SK-N-SH (cell line): Measurements from ENCODE around the gene CFAP69. TPM values are rescaled to one million over a fixed set of nuclear protein-coding genes. Genes with fewer than 3 reads are reported as not detected.
A peak's percentile ranks its signal among the peaks of the same experiment; 100 is the strongest.

ENCODE experiments used
- CTCF ChIA-PET: fragments of 300-600, 350-600 bp; formaldehyde crosslinking; extraction: SDS; loops from one replicate; lab custom pipeline; 2021; lab: Yijun Ruan, JAX
- POLR2A ChIA-PET: fragments of 350-600 bp; sonication (Branson Sonifier 250); formaldehyde crosslinking; extraction: SDS; loops from one replicate; lab custom pipeline; 2020; ENCODE audit warnings: antibody characterized with exemption, inconsistent platforms; lab: Yijun Ruan, JAX
- DNase-seq: peaks from one replicate; pipeline ENCODE4 v3.0.0; 2012
- H2AFZ ChIP-seq: fragments of 200-600 bp; sonication (generic); 2 replicates; pipeline ENCODE4 v1.8.1; 2016; ENCODE audit warnings: antibody characterized with exemption, mild to moderate bottlenecking, low read depth
- H3F3A ChIP-seq: fragments of 200-600 bp; sonication (generic); replicated peaks from 2 replicates; pipeline ENCODE3; 2016; ENCODE audit warnings: antibody characterized with exemption, mild to moderate bottlenecking; ENCODE audit not compliant: insufficient read depth
- H3K27ac ChIP-seq, 2 experiments: fragments of 200-500 bp in 1 of 2; fragments of 200-600 bp in 1 of 2; sonication (Bioruptor generic) in 1 of 2; sonication (generic), shearing (Covaris generic) in 1 of 2; 2 replicates each; pipeline versions ENCODE4 v1.5.1 to v1.6.1; 2014 to 2016; ENCODE audit warnings: low read depth in 2 of 2, inconsistent platforms in 1 of 2, low read length in 1 of 2, mild to moderate bottlenecking in 1 of 2, mixed read lengths in 1 of 2
- H3K27me3 ChIP-seq: fragments of 200-600 bp; sonication (generic), shearing (Covaris generic); 2 replicates; pipeline ENCODE4 v1.6.1; 2016; ENCODE audit warnings: mixed run types; ENCODE audit not compliant: insufficient read depth
- H3K36me3 ChIP-seq, 2 experiments: fragments of 200-500 bp in 1 of 2; fragments of 200-600 bp in 1 of 2; sonication (Bioruptor generic) in 1 of 2; sonication (generic) in 1 of 2; replicated peaks in 1 of 2; 2 replicates each; pipeline versions ENCODE3 to v1.5.1; 2014 to 2016; ENCODE audit warnings: low read length in 1 of 2, mild to moderate bottlenecking in 1 of 2; ENCODE audit not compliant: insufficient read depth in 2 of 2, control insufficient read depth in 1 of 2
- H3K4me1 ChIP-seq, 2 experiments: fragments of 200-500 bp in 1 of 2; fragments of 200-600 bp in 1 of 2; sonication (Bioruptor generic) in 1 of 2; sonication (generic), shearing (Covaris generic) in 1 of 2; 2 replicates each; pipeline versions ENCODE4 v1.5.1 to v1.6.1; 2014 to 2016; ENCODE audit warnings: low read depth in 1 of 2, low read length in 1 of 2, mixed run types in 1 of 2; ENCODE audit not compliant: insufficient read depth in 2 of 2, control insufficient read depth in 1 of 2
- H3K4me2 ChIP-seq: fragments of 200-600 bp; sonication (generic), shearing (Covaris generic); 2 replicates; pipeline ENCODE4 v1.6.1; 2017; ENCODE audit warnings: mixed run types
- H3K4me3 ChIP-seq, 2 experiments: fragments of 200-500 bp in 1 of 2; fragments of 200-600 bp in 1 of 2; sonication (Bioruptor generic) in 1 of 2; sonication (generic), shearing (Covaris generic) in 1 of 2; 2 replicates each; pipeline versions ENCODE4 v1.5.1 to v1.8.1; 2014 to 2016; ENCODE audit warnings: low read depth in 2 of 2, inconsistent platforms in 1 of 2, low read length in 1 of 2, mild to moderate bottlenecking in 1 of 2, mixed read lengths in 1 of 2, moderate library complexity in 1 of 2
- H3K79me2 ChIP-seq: fragments of 200-600 bp; sonication (generic); 2 replicates; pipeline ENCODE4 v1.8.1; 2017; ENCODE audit warnings: mild to moderate bottlenecking; ENCODE audit not compliant: insufficient read depth
- H3K9ac ChIP-seq: fragments of 200-600 bp; sonication (generic); 2 replicates; pipeline ENCODE4 v1.6.1; 2017; ENCODE audit warnings: mixed run types
- H3K9me2 ChIP-seq: fragments of 200-600 bp; sonication (generic); 2 replicates; pipeline ENCODE4 v1.6.1; 2017; ENCODE audit warnings: mixed run types
- H3K9me3 ChIP-seq: fragments of 200-600 bp; sonication (generic); 2 replicates; pipeline ENCODE4 v1.6.1; 2017; ENCODE audit warnings: mixed run types, mild to moderate bottlenecking, moderate library complexity
- H4K20me1 ChIP-seq: fragments of 200-600 bp; sonication (generic); 2 replicates; pipeline ENCODE4 v1.6.1; 2017; ENCODE audit warnings: mild to moderate bottlenecking, mixed run types; ENCODE audit not compliant: insufficient read depth
- CHD2 ChIP-seq: fragments of 150-350 bp; IDR thresholded peaks from 2 replicates; pipeline ENCODE4 v1.6.1; 2018; ENCODE audit warnings: low read length; ENCODE audit not compliant: partially characterized antibody
- CTCF ChIP-seq: fragments of 200-600 bp; sonication (generic); IDR thresholded peaks from 2 replicates; pipeline ENCODE4 v1.6.1; 2017; ENCODE audit warnings: antibody characterized with exemption, mild to moderate bottlenecking, moderate library complexity
- ELF1 ChIP-seq: IDR thresholded peaks from 2 replicates; pipeline ENCODE4 v1.4.0; 2012
- EP300 ChIP-seq, 2 experiments: IDR thresholded peaks; 2 replicates each; pipeline versions ENCODE4 v1.4.0 to v1.6.1; 2012; ENCODE audit warnings: borderline replicate concordance in 1 of 2, low read depth in 1 of 2, low read length in 1 of 2
- FOSL2 ChIP-seq: IDR thresholded peaks from 2 replicates; pipeline ENCODE4 v1.4.0; 2012; ENCODE audit warnings: low read depth, mild to moderate bottlenecking, moderate library complexity, borderline replicate concordance
- FOXM1 ChIP-seq: IDR thresholded peaks from 2 replicates; pipeline ENCODE4 v1.4.0; 2012; ENCODE audit warnings: low read depth, mild to moderate bottlenecking
- GABPA ChIP-seq: IDR thresholded peaks from 2 replicates; pipeline ENCODE4 v1.4.0; 2012; ENCODE audit warnings: low read depth, mild to moderate bottlenecking
- GATA2 ChIP-seq: sonication (generic); formaldehyde crosslinking; IDR thresholded peaks from 2 replicates; pipeline ENCODE4 v1.5.0; 2020; ENCODE audit warnings: mild to moderate bottlenecking, missing genetic modification reagents
- MAX ChIP-seq: IDR thresholded peaks from 2 replicates; pipeline ENCODE4 v1.4.0; 2012; ENCODE audit warnings: low read depth
- MEF2A ChIP-seq: IDR thresholded peaks from 2 replicates; pipeline ENCODE4 v1.4.0; 2012; ENCODE audit warnings: low read depth, borderline replicate concordance
- NRF1 ChIP-seq: IDR thresholded peaks from 2 replicates; pipeline ENCODE4 v1.6.1; 2012; ENCODE audit warnings: low read depth, mild to moderate bottlenecking, low read length
- PBX3 ChIP-seq: IDR thresholded peaks from 2 replicates; pipeline ENCODE4; 2012
- POLR2AphosphoS5 ChIP-seq: IDR thresholded peaks from 2 replicates; pipeline ENCODE4 v1.6.1; 2012; ENCODE audit warnings: low read depth, low read length
- RXRA ChIP-seq: IDR thresholded peaks from 2 replicates; pipeline ENCODE4 v1.4.0; 2012; ENCODE audit warnings: low read depth, mild to moderate bottlenecking, borderline replicate concordance
- SIN3A ChIP-seq: IDR thresholded peaks from 2 replicates; pipeline ENCODE4 v1.6.1; 2012; ENCODE audit warnings: low read depth, mild to moderate bottlenecking, low read length, moderate library complexity, borderline replicate concordance
- USF1 ChIP-seq: IDR thresholded peaks from 2 replicates; pipeline ENCODE4 v1.4.0; 2012; ENCODE audit warnings: low read depth, borderline replicate concordance
- YY1 ChIP-seq: IDR thresholded peaks from 2 replicates; pipeline ENCODE4 v1.4.0; 2012; ENCODE audit warnings: low read depth, mild to moderate bottlenecking
- ZBTB33 ChIP-seq: IDR thresholded peaks from 2 replicates; pipeline ENCODE4 v1.4.0; 2012; ENCODE audit warnings: low read depth, borderline replicate concordance
- WGBS: methylation state at CpG from one replicate; pipeline ENCODE4 v1.1.6; 2017; ENCODE audit warnings: low lambda C conversion rate; 5-methylcytosine and 5-hydroxymethylcytosine counted together
- polyA plus RNA-seq, 3 experiments: library from polyadenylated mRNA; depleted of rRNA; stranded (reverse); fragments of >200 nt; gene quantifications; 2 replicates each; pipeline ENCODE4 v1.2.3, GENCODE V29; 2012
- TF ChIP-seq, protein P1 (sequence below): IDR thresholded peaks from 2 replicates; pipeline ENCODE4 v1.6.1; 2012; ENCODE audit warnings: mild to moderate bottlenecking, low read depth, low read length, moderate library complexity
- TF ChIP-seq, protein P2 (sequence below): fragments of 150-350 bp; IDR thresholded peaks from 2 replicates; pipeline ENCODE4 v1.6.1; 2016; ENCODE audit warnings: mild to moderate bottlenecking, low read depth, low read length

The CFAP69 gene
- polyA plus RNA-seq, 1 of the 3 experiments (the other 2 are of a cell fraction), result 2.3 TPM

- ChIA-PET POLR2A (interaction anchor here (0.6 to 1.2 kb wide), 4 partner anchors 18 to 192 kb away, joined by 3 to 4 read pairs (median 4); partner anchors contain the start of gene CLDN12), CTCF (interaction anchor here (0.6 to 3.0 kb wide), 38 partner anchors 9 to 385 kb away, joined by 3 to 19 read pairs (median 4); partner anchors contain the start of genes CDK14, CLDN12 and STEAP1)
- peak within 1 kb of the TSS; percentile 90 to 97 for H3K4me3 ChIP-seq
- peak; percentile 96 for DNase-seq
- H3K79me2 ChIP-seq, result peaks cover 6% of the 10 kb centered on the region; the same call in 1 of the 2 replicates
- peak within 1 kb of the TSS; percentile 82 for H3K9ac ChIP-seq
- H2AFZ ChIP-seq, result peak within 1 kb of the TSS; percentile 98
- H3K4me1 ChIP-seq, result peaks cover 6 to 11% of the 10 kb centered on the region in 2 experiments; a peak in 2 of 4 replicates
- 2% methylated on average over 49 of the region's 73 CpGs for WGBS
- H3K9me2 ChIP-seq, result no peaks in the 10 kb centered on the region; the same call in 1 of the 2 replicates
- peak within 1 kb of the TSS; percentile 71 to 86 for H3K27ac ChIP-seq
- no peaks in the 10 kb centered on the region for H3K27me3 ChIP-seq
- no peaks in the 10 kb centered on the region for H3F3A ChIP-seq
- no peaks in the 10 kb centered on the region for H3K9me3 ChIP-seq
- peak within 1 kb of the TSS; percentile 96 for H3K4me2 ChIP-seq
- H4K20me1 ChIP-seq, result no peaks in the 10 kb centered on the region
- no peaks in the 10 kb centered on the region for H3K36me3 ChIP-seq
- peak; percentile 73; the same call in 1 of the 2 replicates for TF ChIP-seq YY1
- peak; percentile 61 for TF ChIP-seq GATA2 (CRISPR knock-in tag)
- peak; percentile 3; the same call in 1 of the 2 replicates for TF ChIP-seq FOSL2
- 0 out of 2 replicates have a peak, but pooled peaks have one; percentile 31 for TF ChIP-seq USF1
- no peak for TF ChIP-seq GABPA
- TF ChIP-seq SIN3A, result peak; percentile 95
- no peak for TF ChIP-seq ELF1
- peak; percentile 33 to 62; a peak in 1 of 4 replicates for TF ChIP-seq EP300 (IDR thresholded peaks at IDR 0.05; ENCODE audit: borderline replicate concordance in 1 of 2, low read depth in 1 of 2, low read length in 1 of 2)
- TF ChIP-seq FOXM1, result no peak
- peak; percentile 43 for TF ChIP-seq CHD2
- peak; percentile 97 for TF ChIP-seq MAX
- TF ChIP-seq, protein P1, sequence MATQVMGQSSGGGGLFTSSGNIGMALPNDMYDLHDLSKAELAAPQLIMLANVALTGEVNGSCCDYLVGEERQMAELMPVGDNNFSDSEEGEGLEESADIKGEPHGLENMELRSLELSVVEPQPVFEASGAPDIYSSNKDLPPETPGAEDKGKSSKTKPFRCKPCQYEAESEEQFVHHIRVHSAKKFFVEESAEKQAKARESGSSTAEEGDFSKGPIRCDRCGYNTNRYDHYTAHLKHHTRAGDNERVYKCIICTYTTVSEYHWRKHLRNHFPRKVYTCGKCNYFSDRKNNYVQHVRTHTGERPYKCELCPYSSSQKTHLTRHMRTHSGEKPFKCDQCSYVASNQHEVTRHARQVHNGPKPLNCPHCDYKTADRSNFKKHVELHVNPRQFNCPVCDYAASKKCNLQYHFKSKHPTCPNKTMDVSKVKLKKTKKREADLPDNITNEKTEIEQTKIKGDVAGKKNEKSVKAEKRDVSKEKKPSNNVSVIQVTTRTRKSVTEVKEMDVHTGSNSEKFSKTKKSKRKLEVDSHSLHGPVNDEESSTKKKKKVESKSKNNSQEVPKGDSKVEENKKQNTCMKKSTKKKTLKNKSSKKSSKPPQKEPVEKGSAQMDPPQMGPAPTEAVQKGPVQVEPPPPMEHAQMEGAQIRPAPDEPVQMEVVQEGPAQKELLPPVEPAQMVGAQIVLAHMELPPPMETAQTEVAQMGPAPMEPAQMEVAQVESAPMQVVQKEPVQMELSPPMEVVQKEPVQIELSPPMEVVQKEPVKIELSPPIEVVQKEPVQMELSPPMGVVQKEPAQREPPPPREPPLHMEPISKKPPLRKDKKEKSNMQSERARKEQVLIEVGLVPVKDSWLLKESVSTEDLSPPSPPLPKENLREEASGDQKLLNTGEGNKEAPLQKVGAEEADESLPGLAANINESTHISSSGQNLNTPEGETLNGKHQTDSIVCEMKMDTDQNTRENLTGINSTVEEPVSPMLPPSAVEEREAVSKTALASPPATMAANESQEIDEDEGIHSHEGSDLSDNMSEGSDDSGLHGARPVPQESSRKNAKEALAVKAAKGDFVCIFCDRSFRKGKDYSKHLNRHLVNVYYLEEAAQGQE, result 0 out of 2 replicates have a peak, but pooled peaks have one; percentile 34
- TF ChIP-seq CTCF, result peak; percentile 74
- peak; percentile 30; the same call in 1 of the 2 replicates for TF ChIP-seq PBX3
- TF ChIP-seq MEF2A, result no peak
- no peak for TF ChIP-seq RXRA
- peak; percentile 81 for TF ChIP-seq POLR2AphosphoS5
- TF ChIP-seq NRF1, result no peak
- TF ChIP-seq, protein P2, sequence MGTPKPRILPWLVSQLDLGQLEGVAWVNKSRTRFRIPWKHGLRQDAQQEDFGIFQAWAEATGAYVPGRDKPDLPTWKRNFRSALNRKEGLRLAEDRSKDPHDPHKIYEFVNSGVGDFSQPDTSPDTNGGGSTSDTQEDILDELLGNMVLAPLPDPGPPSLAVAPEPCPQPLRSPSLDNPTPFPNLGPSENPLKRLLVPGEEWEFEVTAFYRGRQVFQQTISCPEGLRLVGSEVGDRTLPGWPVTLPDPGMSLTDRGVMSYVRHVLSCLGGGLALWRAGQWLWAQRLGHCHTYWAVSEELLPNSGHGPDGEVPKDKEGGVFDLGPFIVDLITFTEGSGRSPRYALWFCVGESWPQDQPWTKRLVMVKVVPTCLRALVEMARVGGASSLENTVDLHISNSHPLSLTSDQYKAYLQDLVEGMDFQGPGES, result no peak
- TF ChIP-seq ZBTB33, result no peak
Observed at GRCh38 chr7:90211391-90212148, 33.4 kb upstream of the CFAP69 start, which contains the start of gene STEAP2. TSS of gene STEAP2 (plus strand) at chr7:90211740. CDS start at chr7:90225083, 13,343 bp downstream.
